Fibroblast of lung (primary cell): Measurements from ENCODE around the gene NUDCD3. TPM values are rescaled to one million over a fixed set of nuclear protein-coding genes. Genes with fewer than 3 reads are reported as not detected.

Source experiments
- DNase-seq, 2 donors: peaks; one replicate each; pipeline versions ENCODE4 v3.0.0 to v3.0.0-alpha.2; 2010; ENCODE audit warnings: low read depth in 2 of 2
- H2AFZ ChIP-seq: 2 replicates; pipeline ENCODE4 v1.5.1; 2012; ENCODE audit warnings: low read length, control low read depth, inconsistent platforms
- H3K27ac ChIP-seq: 2 replicates; pipeline ENCODE4 v1.5.1; 2011; ENCODE audit warnings: low read length, control low read depth; ENCODE audit not compliant: insufficient read depth
- H3K27me3 ChIP-seq: 2 replicates; pipeline ENCODE4 v1.5.1; 2011; ENCODE audit warnings: mild to moderate bottlenecking, low read length; ENCODE audit not compliant: control insufficient read depth, insufficient read depth
- H3K36me3 ChIP-seq: 2 replicates; pipeline ENCODE4 v1.5.1; 2011; ENCODE audit warnings: low read length; ENCODE audit not compliant: control insufficient read depth, insufficient read depth
- H3K4me1 ChIP-seq: 2 replicates; pipeline ENCODE4 v1.5.1; 2011; ENCODE audit warnings: low read length; ENCODE audit not compliant: control insufficient read depth, insufficient read depth; ENCODE audit errors: extremely low read depth
- H3K4me2 ChIP-seq: 2 replicates; pipeline ENCODE4 v1.5.1; 2011; ENCODE audit warnings: low read length, control low read depth; ENCODE audit not compliant: insufficient read depth; ENCODE audit errors: extremely low read depth
- H3K4me3 ChIP-seq, 4 experiments: fragments of 200-600 bp in 1 of 4; sonication (generic) in 1 of 4; replicated peaks in 1 of 4; 2 replicates each; pipeline ENCODE4 v1.5.1; 2011 to 2016; ENCODE audit warnings: low read length in 4 of 4, low read depth in 3 of 4, mild to moderate bottlenecking in 3 of 4, control low read depth in 2 of 4, inconsistent platforms in 1 of 4, mixed read lengths in 1 of 4; ENCODE audit not compliant: insufficient read depth in 1 of 4; ENCODE audit errors: control extremely low read depth in 1 of 4
- H3K79me2 ChIP-seq: 2 replicates; pipeline ENCODE4 v1.5.1; 2012; ENCODE audit warnings: mild to moderate bottlenecking, low read length, inconsistent platforms; ENCODE audit not compliant: control insufficient read depth, insufficient read depth
- H3K9ac ChIP-seq: 2 replicates; pipeline ENCODE4 v1.5.1; 2011; ENCODE audit warnings: mild to moderate bottlenecking, low read length, control low read depth; ENCODE audit not compliant: insufficient read depth
- H3K9me3 ChIP-seq: 2 replicates; pipeline ENCODE4 v1.5.1; 2012; ENCODE audit warnings: low read depth, low read length; ENCODE audit not compliant: control insufficient read depth, insufficient read depth
- H4K20me1 ChIP-seq: 2 replicates; pipeline ENCODE4 v1.5.1; 2011; ENCODE audit warnings: low read length; ENCODE audit not compliant: control insufficient read depth, insufficient read depth; ENCODE audit errors: extremely low read depth
- EZH2 ChIP-seq: IDR thresholded peaks from 2 replicates; pipeline ENCODE4 v1.5.1; 2012; ENCODE audit warnings: low read length, control low read depth, mild to moderate bottlenecking; ENCODE audit errors: missing control alignments
- polyA plus RNA-seq, 2 donors: library from polyadenylated mRNA; depleted of rRNA in 1 of 2; stranded (reverse) in 1 of 2; unstranded in 1 of 2; fragments of >200 nt; gene quantifications; 2 replicates each; pipeline ENCODE4 v1.2.1, GENCODE V29; 2011 to 2012; ENCODE audit warnings: missing spikeins in 1 of 2
- total RNA-seq: library from RNA; depleted of rRNA; stranded (reverse); fragments of >200 nt; gene quantifications from 2 replicates; pipeline ENCODE4 v1.2.1, GENCODE V29; 2014
- TF ChIP-seq, protein P1 (sequence below), 2 donors: IDR thresholded peaks in 1 of 2; conservative IDR thresholded peaks in 1 of 2; 1 replicate in 1 of 2; 2 replicates in 1 of 2; pipeline ENCODE4 v1.5.1; 2011 to 2012; ENCODE audit warnings: low read length in 2 of 2, control low read depth in 1 of 2, inconsistent platforms in 1 of 2, low read depth in 1 of 2, mild to moderate bottlenecking in 1 of 2

Gene NUDCD3
- total and polyA plus RNA-seq, 2 donors (not counting 1 experiment from before 2014, with no cell fraction given): 51.9 to 68.7 TPM

DNA sequence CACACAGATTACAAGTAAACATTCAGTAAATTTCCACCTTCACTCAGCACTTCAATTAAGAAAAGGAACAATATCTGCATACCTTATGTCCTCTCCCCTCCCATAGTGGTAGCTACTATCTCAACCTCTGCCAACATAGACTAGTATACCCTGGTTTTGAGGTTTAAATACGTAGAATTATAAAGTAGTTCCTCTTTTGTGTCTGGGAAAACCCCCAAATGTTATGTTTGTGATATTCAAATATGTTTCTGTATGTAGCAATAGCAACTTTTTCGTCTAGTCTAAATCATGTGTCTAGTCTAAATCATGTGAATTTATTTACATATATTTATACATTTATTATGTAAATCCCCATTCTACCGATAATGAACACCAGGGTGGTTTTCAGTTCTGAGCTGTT is 151.9 kb downstream of the NUDCD3 start:
- Histone ChIP-seq H3K36me3 (no peaks in the 10 kb centered on the region), H3K4me2 (no peak overlapping the region), H3K27me3 (peaks cover 11% of the 10 kb centered on the region), H3K79me2 (no peaks in the 10 kb centered on the region), H4K20me1 (no peaks in the 10 kb centered on the region), H3K4me3 (no peak overlapping the region), H3K27ac (no peak overlapping the region), H2AFZ (no peak overlapping the region), H3K9ac (no peak overlapping the region), H3K4me1 (no peaks in the 10 kb centered on the region), H3K9me3 (no peaks in the 10 kb centered on the region)
- TF ChIP-seq, protein P1, sequence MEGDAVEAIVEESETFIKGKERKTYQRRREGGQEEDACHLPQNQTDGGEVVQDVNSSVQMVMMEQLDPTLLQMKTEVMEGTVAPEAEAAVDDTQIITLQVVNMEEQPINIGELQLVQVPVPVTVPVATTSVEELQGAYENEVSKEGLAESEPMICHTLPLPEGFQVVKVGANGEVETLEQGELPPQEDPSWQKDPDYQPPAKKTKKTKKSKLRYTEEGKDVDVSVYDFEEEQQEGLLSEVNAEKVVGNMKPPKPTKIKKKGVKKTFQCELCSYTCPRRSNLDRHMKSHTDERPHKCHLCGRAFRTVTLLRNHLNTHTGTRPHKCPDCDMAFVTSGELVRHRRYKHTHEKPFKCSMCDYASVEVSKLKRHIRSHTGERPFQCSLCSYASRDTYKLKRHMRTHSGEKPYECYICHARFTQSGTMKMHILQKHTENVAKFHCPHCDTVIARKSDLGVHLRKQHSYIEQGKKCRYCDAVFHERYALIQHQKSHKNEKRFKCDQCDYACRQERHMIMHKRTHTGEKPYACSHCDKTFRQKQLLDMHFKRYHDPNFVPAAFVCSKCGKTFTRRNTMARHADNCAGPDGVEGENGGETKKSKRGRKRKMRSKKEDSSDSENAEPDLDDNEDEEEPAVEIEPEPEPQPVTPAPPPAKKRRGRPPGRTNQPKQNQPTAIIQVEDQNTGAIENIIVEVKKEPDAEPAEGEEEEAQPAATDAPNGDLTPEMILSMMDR (conservative IDR thresholded peaks at IDR 0.05 in 1 of 2, IDR thresholded peaks at IDR 0.05 in 1 of 2; ENCODE audit: low read depth in 1 of 2, low read length in 2 of 2): no peak
- TF ChIP-seq EZH2: no peak
- DNase-seq: no peak

DNA sequence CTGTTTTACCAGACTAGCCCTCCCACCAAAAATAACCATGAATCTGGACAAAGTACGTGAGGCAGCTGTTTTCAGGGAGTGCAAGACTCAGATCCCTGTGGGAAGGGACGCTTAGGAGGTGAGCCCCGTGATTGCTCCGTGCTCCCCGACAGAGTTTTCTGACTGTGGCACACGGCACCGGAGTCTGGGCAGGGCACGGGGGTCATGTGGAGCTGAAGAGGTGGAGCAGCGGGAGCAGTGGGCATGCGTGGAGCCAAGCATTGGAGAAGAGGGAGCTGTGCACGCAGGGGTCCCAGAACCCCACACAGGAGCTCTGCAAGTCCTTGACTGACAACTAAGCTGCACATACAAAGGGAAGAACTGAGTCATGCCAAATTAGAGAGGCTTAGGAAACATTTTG is 154.0 kb downstream of the NUDCD3 start:
- no peak overlapping the region for H3K9ac ChIP-seq
- no peaks in the 10 kb centered on the region for H3K36me3 ChIP-seq
- no peaks in the 10 kb centered on the region for H4K20me1 ChIP-seq
- H3K79me2 ChIP-seq: no peaks in the 10 kb centered on the region
- peaks cover 1% of the 10 kb centered on the region for H3K4me1 ChIP-seq
- TF ChIP-seq EZH2: no peak
- TF ChIP-seq, protein P1 (conservative IDR thresholded peaks at IDR 0.05 in 1 of 2, IDR thresholded peaks at IDR 0.05 in 1 of 2; ENCODE audit: low read depth in 1 of 2, low read length in 2 of 2): no peak
- H2AFZ ChIP-seq: no peak overlapping the region
- H3K27ac ChIP-seq: no peak overlapping the region
- H3K4me3 ChIP-seq: no peak overlapping the region
- no peak for DNase-seq
- peaks cover 11% of the 10 kb centered on the region for H3K27me3 ChIP-seq
- H3K9me3 ChIP-seq: no peaks in the 10 kb centered on the region
- H3K4me2 ChIP-seq: no peak overlapping the region

DNA sequence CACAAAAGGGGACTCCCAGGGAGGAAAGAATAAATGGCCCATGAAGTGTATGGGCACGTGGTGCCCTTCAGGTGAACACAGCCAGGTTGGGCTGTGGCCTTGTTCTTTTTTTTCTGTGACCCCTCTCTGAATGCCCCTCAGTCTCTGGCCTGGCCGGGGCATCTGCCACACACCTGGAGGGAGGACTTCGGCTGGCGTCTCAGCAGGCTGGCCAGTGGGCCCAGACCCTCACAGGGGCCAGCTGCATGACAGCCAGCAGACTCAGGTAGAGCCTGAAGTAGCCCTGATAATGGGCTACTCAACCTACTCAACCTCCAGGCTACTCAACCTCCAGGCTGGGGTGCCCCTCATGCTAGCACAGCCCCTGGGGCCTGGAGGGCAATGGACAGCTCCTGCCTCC is 155.3 kb downstream of the NUDCD3 start:
- Histone ChIP-seq H3K4me2 (no peak overlapping the region), H3K36me3 (no peaks in the 10 kb centered on the region), H2AFZ (no peak overlapping the region), H3K27me3 (peaks cover 11% of the 10 kb centered on the region), H3K27ac (no peak overlapping the region), H4K20me1 (no peaks in the 10 kb centered on the region), H3K79me2 (no peaks in the 10 kb centered on the region), H3K4me3 (no peak overlapping the region), H3K4me1 (peaks cover 2% of the 10 kb centered on the region), H3K9me3 (no peaks in the 10 kb centered on the region), H3K9ac (no peak overlapping the region)
- TF ChIP-seq, protein P1 (conservative IDR thresholded peaks at IDR 0.05 in 1 of 2, IDR thresholded peaks at IDR 0.05 in 1 of 2; ENCODE audit: low read depth in 1 of 2, low read length in 2 of 2): no peak
- no peak for TF ChIP-seq EZH2
- DNase-seq: no peak
